ENCODE results near the gene CASP2. TPM values are rescaled to one million over a fixed set of nuclear protein-coding genes. Genes with fewer than 3 reads are reported as not detected.

The CASP2 gene
- total RNA-seq, 1 experiment from 2014 or later: 64.1 TPM

DNA sequence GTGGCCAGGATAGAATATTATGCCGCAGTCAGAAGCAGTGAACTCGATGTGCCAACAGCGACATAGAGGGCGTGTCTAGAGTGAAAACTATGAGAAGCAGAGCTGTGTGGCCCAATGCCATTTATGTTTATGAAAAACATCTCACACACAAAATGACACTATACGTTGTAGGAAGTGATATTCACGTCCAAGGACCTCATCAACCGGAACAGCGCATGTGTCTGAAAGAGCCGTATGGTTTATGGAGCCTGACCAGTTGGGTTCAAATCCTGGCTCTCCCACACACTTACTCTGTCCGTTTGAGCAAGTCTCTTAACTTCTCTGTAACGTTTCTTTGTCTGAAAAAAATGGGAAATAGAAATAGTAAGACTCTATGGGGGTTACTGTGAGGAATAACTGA lies 45.8 kb upstream of the CASP2 start:
- Histone ChIP-seq H3K9me2 (ENCODE audit: insufficient read depth) (no peaks in the 10 kb centered on the region), H3K27me3 (ENCODE audit: insufficient read depth, low read length) (no peaks in the 10 kb centered on the region), H3K27ac (ENCODE audit: low read depth, low read length) (no peak overlapping the region), H3K4me1 (ENCODE audit: control insufficient read depth in 1 of 2, insufficient read depth in 2 of 2, low read length in 2 of 2) (peaks cover 3 to 9% of the 10 kb centered on the region in 2 experiments; a peak in 3 of 4 replicates), H3K36me3 (ENCODE audit: control insufficient read depth in 1 of 2, insufficient read depth in 2 of 2, low read length in 2 of 2) (no peaks in the 10 kb centered on the region), H2AFZ (ENCODE audit: low read depth, low read length, poor library complexity, severe bottlenecking) (no peak overlapping the region), H3K9ac (ENCODE audit: low read length) (no peak overlapping the region), H3K4me2 (ENCODE audit: low read length) (no peak overlapping the region), H4K20me1 (ENCODE audit: insufficient read depth) (no peaks in the 10 kb centered on the region), H3K79me2 (ENCODE audit: insufficient read depth, low read length) (no peaks in the 10 kb centered on the region), H3K9me3 (ENCODE audit: control insufficient read depth in 1 of 2, insufficient read depth in 1 of 2, low read depth in 1 of 2, low read length in 2 of 2) (no peaks in the 10 kb centered on the region), H3K4me3 (replicated peaks in 1 of 2; ENCODE audit: low read depth in 1 of 2, low read length in 2 of 2) (no peak overlapping the region)
- RAD21 ChIA-PET (ENCODE audit: low non-redundant PET in 1 of 2, low total read pairs in 2 of 2, uncharacterized antibody in 2 of 2, unreplicated experiment in 2 of 2): no interaction called here
- CTCF ChIA-PET: no interaction called here
- no peak for ATAC-seq
- TF ChIP-seq RAD21 (IDR thresholded peaks at IDR 0.05; ENCODE audit: low read depth) (no peak), EZH2phosphoT487 (IDR thresholded peaks at IDR 0.05; ENCODE audit: borderline replicate concordance) (no peak), POLR2A (IDR thresholded peaks at IDR 0.05; ENCODE audit: borderline replicate concordance, extremely low read depth, insufficient read depth, insufficient read length) (no peak), JUND (IDR thresholded peaks at IDR 0.05) (no peak), FOSL1 (IDR thresholded peaks at IDR 0.05; ENCODE audit: low read depth) (no peak), TCF7L2 (IDR thresholded peaks at IDR 0.05; ENCODE audit: borderline replicate concordance, extremely low read depth, insufficient read depth, insufficient read length) (no peak), ZNF274 (IDR thresholded peaks at IDR 0.05; ENCODE audit: low read depth, low read length) (no peak), EZH2 (IDR thresholded peaks at IDR 0.05) (no peak), YY1 (IDR thresholded peaks at IDR 0.05; ENCODE audit: extremely low read depth, insufficient replicate concordance, low read depth, low read length) (no peak), ELF1 (IDR thresholded peaks at IDR 0.05; ENCODE audit: borderline replicate concordance, low read depth) (no peak), SP1 (IDR thresholded peaks at IDR 0.05; ENCODE audit: low read depth) (no peak)
- TF ChIP-seq, protein P1, sequence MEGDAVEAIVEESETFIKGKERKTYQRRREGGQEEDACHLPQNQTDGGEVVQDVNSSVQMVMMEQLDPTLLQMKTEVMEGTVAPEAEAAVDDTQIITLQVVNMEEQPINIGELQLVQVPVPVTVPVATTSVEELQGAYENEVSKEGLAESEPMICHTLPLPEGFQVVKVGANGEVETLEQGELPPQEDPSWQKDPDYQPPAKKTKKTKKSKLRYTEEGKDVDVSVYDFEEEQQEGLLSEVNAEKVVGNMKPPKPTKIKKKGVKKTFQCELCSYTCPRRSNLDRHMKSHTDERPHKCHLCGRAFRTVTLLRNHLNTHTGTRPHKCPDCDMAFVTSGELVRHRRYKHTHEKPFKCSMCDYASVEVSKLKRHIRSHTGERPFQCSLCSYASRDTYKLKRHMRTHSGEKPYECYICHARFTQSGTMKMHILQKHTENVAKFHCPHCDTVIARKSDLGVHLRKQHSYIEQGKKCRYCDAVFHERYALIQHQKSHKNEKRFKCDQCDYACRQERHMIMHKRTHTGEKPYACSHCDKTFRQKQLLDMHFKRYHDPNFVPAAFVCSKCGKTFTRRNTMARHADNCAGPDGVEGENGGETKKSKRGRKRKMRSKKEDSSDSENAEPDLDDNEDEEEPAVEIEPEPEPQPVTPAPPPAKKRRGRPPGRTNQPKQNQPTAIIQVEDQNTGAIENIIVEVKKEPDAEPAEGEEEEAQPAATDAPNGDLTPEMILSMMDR (IDR thresholded peaks at IDR 0.05 in 2 of 3, conservative IDR thresholded peaks at IDR 0.05 in 1 of 3; ENCODE audit: borderline replicate concordance in 1 of 3, insufficient read depth in 1 of 3, low read depth in 2 of 3, low read length in 2 of 3): no peak
- TF ChIP-seq, protein P2, sequence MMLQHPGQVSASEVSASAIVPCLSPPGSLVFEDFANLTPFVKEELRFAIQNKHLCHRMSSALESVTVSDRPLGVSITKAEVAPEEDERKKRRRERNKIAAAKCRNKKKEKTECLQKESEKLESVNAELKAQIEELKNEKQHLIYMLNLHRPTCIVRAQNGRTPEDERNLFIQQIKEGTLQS (IDR thresholded peaks at IDR 0.05): no peak
- TF ChIP-seq, protein P3, sequence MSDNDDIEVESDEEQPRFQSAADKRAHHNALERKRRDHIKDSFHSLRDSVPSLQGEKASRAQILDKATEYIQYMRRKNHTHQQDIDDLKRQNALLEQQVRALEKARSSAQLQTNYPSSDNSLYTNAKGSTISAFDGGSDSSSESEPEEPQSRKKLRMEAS (IDR thresholded peaks at IDR 0.05): no peak
- TF ChIP-seq, protein P4, sequence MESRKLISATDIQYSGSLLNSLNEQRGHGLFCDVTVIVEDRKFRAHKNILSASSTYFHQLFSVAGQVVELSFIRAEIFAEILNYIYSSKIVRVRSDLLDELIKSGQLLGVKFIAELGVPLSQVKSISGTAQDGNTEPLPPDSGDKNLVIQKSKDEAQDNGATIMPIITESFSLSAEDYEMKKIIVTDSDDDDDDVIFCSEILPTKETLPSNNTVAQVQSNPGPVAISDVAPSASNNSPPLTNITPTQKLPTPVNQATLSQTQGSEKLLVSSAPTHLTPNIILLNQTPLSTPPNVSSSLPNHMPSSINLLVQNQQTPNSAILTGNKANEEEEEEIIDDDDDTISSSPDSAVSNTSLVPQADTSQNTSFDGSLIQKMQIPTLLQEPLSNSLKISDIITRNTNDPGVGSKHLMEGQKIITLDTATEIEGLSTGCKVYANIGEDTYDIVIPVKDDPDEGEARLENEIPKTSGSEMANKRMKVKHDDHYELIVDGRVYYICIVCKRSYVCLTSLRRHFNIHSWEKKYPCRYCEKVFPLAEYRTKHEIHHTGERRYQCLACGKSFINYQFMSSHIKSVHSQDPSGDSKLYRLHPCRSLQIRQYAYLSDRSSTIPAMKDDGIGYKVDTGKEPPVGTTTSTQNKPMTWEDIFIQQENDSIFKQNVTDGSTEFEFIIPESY (IDR thresholded peaks at IDR 0.05; ENCODE audit: extremely low read depth, insufficient replicate concordance, low read length): no peak
- POLR2A ChIA-PET: no interaction called here
- no TSS peak for BruUV-seq (replicated peaks)
- no peak for DNase-seq (ENCODE audit: low read depth, low spot score)
- intact Hi-C loops (cut with micrococcal nuclease): no loop called here

All from HCT116 (cell line).